ENCODE measurements around the gene PGS1. TPM values are rescaled to one million over a fixed set of nuclear protein-coding genes. Genes with fewer than 3 reads are reported as not detected.

PGS1 gene
- total RNA-seq, 1 donor from 2014 or later = 66.9 TPM

DNA sequence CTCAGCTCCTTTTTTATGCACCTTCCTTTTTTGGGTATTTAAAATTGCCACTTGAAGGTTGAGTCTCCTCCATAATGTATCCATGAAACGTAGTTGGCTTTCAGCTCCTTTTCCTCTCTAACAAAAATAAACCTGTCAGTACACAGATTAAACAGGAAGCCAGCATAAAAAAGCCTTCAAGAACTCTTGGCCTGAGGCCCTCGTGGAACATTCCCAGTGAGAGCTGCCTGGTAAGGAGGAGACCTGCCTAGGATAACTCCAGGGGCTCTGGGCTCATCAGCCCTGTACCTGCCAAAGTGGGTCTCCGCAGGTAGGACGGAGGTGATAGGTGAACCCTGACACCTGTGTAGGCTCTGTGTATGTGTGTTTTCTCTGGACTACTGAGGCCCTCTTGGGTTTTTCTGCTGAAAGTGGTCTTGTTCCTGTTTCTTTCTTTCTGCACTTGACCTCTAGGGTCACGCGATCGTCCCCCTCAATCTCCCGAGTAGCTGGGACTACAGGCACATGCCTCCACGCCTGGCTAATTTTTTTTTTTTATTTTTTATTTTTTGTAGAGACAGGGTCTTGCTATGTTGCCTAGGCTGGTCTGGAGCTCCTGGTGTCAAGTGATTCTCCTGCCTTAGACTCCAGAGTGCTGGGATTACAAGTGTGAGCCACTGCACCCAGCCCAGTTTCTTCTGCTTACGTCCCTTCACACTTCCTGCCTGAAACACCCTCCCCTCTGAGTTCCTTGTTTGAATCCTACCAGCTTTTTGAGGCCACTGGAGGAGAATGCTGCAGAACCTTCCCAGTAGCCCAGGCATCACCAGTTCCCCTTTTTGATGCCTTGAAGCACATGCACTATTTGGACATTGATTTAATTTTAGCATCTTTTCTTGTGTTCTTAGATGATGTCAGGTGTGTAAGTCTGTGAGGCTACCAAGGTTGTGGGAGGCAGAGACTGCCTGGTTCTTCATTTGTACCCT, 9.8 kb downstream of the PGS1 start:
- DNase-seq = peak; percentile 86

DNA sequence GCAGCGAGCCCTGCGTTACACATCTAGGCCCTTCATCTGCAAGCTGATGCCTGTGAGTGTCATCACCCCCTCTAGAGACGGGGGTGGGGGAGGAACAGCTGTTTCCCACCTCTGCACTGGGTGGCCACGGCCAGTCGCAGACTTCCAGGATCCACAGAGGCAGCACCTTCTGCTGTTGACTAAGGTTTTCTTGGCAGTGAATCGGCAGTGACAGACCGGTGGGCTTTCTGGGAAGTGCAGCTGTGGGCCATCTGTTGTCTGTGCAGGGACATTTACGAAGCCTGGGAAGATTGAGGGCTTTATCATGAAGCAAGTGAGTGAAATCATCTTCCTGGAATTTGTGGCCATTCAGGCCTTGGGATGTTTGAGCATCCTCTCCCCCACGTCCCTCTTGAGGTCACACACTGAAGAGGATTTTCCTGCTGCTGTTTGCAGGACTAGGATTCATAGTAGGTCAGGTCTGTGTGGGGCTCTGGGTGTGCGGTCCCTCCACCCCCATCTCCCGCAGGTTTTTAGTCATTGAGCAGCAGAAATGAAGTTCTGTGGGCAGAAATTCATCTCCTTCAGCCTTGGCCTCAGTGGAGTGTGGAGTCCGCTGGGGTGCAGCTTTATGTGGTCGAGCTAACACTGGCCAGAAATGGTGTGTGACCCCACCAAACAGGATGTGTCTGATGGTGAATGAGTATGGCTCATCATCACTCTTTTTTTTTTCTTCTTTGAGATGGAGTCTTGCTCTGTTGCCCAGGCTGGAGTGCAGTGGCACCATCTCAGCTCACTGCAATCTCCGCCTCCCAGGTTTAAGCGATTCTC, 12.0 kb downstream of the PGS1 start:
- peak; percentile 85 for DNase-seq

DNA sequence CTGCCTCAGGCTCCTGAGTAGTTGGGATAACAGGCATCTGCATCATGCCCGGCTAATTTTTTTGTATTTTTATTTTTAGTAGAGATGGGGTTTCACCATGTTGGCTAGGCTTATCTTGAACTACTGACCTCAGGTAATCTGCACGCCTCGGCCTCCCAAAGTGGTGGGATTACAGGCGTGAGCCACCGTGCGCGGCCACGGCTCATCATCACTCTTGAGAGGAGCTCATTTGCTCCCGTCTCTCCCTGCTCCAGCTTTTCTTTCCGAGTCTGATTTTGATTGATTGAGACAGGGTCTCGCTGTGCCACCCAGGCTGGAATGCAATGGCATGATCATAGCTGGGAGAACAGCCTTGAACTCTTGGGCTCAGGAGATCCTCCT, 12.6 kb downstream of the PGS1 start:
- no peak for DNase-seq

DNA sequence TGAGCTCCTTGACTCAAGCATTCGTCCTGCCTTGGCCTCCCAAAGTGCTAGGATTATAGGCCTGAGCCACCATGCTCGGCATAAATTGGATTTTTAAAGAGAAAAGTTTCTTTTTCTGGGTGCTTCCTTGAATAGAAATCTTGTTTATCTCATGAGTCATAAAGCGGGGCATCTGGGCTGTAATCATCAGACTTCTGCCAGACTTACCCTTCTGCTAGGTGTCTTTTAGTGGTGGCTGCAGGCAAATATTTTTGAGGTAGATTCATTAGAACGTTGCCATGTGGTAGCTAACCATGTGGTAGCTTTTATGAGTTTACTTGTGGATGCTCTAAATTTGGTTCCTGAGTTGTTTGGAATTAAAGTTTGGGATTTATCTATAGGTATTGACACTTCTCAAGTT, 13.4 kb downstream of the PGS1 start:
- DNase-seq = peak; percentile 73

DNA sequence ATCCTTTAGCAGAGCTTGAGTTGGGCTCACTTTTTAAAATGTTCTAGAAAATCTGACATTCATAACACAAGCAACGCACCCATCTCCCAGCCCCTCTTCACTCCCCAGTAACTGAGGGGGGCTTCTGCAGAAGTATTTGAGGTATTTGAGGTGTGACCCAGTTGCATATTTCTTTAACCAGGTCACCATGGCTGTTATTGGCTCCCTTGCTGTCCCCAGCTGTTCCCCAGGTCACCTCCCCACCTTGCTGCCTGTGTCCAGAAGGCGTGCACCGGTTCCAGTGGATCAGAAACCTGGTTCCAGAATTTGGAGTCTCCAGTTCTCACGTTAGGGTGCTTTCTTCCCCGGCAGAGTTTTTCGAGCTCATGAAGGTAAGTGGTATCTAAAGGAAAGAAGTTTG, 13.8 kb downstream of the PGS1 start:
- DNase-seq = no peak

DNA sequence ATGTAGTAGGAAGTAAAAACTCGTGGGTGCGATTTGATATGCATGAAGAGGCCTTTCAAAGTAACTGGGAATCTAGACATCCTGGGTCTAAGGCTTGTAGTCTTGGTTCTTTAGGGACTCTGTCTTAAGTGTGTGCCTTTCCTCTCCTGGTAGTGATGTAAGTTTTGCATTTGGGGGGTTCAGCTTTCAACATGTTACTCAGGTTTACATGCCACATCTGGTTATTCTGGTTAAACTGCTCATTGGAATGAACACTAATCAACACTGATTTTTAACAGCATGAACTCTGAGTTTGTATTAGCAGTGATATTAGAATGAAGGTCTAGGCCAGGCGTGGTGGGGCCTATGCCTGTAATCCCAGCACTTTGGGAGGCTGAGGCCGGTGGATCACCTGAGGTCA, 15.1 kb downstream of the PGS1 start:
- DNase-seq = no peak

DNA sequence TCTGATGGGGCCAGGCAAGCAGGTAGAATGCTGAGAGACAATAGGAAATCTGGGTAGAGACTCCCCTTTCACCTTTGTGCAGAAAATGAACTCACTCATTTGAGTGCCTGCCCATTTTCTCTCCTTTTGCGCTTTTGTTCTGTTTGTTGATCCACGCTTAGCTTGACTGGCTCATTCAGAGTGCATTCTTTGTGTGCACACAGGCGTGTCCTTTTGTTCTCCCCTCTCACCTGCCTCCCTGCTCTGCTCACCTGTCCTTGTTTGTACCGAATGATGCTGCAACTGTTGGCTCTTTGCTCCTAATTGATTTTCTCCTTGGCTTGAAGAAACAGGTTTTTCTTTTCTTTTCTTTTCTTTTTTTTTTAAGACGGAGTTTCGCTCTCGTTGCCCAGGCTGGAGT, 15.8 kb downstream of the PGS1 start:
- no peak for DNase-seq

DNA sequence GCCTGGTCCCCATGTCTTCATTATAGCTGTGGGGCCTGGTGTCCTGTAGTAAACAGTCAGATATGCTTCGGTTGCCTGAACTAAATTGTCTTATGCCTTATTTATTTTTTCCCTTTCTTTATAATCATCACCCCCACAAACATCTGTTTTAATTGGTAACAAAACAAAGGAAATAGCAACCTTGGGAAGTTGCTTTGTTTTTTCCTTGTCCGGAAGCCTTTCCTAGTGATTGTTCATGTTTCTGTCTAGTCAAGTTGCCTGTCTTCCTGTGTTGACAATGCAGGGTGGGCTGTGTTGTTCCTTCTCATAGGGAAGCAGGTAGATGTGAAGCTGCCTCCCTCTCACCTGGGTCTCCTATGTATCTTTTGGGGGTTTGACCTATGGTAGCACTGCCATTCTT, 16.7 kb downstream of the PGS1 start:
- peak; percentile 76 for DNase-seq

DNA sequence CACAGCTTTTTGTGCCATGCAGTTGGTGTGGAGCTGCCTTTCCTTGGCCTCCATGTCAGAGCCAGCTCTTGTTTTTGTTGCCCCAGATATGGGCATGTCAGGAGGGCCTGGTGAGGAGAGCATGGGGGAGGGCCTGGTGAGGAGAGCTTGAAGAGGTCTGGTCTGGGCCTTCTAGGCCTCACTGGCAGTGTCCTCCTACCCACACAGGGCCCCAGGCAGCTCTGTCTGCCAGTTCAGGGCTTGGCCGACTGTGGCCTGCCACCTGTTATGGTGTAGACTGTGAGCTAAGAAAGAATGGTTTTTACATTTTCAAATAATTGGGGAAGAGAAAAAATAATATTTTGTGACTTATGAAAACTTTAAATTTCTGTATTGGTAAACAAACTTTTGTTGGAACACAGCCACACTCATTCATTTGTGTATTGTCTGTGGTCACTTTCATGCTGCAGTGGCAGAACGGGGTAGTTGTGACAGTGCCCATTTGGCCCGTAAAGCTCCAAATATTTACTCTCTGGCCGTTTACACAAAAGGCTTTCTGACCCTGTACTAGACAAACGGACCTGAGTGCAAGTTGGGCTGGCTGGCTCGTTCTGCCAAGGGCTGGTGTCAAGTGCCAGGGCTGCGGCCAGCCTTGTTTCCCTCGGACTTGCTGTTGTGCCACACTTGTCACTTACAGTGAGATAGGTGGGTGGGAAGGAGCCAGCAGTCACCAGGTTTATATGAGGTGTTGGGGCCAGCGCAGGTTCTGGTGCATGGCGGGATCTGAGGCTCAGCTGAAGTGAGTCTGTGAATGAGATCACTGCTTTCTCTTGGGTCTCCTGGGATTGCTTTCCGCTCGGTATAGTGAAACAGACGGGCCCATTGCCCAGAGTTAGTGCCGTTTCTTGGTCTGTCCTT, 18.2 kb downstream of the PGS1 start:
- DNase-seq = no peak

DNA sequence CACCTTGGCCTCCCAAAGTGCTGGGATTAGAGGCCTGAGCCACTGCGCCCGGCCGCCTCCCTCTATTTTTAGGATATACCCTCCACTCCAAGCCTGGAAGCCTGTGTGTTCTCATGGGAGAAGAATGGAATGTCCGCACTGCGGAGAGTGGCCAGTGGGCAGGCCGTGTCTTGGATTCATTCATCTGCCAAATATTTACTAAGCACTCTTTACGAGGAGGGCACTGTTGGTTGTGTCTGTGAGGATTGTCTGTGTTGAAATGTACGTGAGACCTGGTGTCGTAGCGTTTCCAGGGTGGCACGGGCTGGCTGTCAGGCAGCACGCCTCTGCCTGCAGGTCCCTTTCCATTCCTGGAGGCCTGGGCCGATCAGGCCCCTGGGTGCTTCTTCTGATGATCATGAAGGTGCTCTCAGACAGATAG, 19.2 kb downstream of the PGS1 start:
- DNase-seq = no peak

DNA sequence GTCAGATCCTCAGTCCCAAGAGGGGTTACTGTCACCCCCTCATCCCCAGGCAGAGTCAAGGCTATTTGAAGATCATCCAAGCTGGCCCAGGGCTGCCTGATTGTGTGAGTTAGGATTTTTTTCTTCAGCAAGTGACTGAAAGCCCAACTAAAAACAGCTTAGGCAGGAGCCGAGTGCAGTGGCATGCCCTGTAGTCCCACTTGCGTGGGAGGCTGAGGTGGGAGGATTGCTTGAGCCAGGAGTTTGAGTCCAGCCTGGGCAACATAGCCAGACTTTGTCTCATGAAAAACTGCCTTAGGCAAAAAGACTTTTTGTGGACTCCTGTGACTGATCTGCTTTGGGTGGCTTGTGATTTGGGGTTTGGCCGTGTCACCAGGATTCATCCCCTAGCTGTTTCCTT, 19.9 kb downstream of the PGS1 start:
- no peak for DNase-seq

DNA sequence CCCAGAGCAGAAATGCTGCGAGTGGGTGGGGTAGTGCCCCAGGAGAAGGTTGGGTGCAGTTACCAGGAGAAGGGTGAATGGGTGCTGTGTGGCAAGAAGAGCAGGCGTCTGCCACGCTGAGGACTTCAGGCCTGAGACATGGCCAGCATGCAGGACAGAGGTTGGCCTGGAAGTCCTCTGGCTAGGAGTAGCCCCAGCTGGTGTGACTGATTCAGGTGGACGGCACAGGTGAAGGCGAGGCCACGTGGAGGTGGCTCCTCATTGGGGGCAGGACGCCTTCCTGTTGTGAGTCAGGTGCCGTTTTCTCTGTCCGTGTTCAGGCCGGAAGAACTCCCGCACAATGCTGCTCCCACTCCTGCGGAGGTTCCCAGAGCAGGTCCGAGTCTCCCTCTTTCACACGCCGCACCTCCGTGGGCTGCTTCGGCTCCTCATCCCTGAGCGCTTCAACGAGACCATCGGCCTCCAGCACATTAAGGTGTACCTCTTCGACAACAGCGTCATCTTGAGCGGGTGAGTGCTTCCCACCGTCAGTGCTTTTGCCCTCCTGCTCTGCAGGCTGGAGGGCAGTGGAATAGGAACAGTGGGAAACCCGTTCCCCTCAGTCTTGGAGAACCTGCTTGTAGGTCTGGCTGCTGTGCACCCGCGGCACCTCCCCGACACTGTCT, 20.7 kb downstream of the PGS1 start:
- no peak for DNase-seq

DNA sequence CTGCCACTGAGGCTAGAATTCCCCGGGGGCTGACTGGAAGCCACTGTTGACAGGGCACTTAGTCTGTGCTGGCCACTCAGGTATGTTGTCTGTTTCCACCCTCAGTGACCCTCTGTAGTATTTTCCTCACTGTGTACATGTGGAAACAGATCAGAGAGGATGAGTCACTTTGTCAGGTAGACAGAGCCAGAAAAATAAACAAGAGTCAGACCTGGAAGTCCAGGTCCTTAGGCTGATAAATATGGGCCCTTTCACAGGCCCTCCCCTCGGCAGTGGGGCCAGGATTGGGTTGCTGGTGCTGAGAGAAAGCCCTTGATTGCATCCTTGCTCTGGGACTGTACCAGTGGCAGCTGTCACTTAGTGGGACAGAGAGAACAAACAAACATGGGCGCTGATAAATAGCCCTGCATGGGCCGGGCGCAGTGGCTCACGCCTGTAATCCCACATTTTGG, 21.3 kb downstream of the PGS1 start:
- no peak for DNase-seq

DNA sequence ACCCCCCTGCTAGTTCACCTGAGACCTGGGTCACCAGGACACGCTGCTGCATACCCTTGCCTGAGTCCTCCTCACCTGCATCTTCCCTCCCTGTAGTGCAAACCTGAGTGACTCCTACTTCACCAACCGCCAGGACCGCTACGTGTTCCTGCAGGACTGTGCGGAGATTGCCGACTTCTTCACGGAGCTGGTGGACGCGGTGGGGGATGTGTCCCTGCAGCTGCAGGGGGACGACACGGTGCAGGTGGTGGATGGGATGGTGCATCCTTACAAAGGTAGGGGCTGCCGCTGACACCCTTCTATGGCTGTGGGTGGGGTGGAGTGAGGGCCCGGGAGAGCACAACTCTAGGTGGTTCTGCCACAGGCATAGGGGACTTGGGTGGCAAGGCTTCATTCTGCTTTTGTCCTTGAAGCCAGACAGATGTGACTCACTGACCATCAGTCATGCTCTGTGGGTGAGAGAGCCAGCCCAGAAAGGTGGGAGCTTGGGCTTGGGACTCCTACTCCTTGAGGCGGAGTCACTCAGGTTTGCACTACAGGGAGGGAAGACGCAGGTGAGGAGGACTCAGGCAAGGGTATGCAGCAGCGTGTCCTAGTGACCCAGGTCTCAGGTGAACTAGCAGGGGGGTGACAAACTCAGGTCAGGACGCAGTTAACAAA, 22.3 kb downstream of the PGS1 start:
- DNase-seq = no peak

DNA sequence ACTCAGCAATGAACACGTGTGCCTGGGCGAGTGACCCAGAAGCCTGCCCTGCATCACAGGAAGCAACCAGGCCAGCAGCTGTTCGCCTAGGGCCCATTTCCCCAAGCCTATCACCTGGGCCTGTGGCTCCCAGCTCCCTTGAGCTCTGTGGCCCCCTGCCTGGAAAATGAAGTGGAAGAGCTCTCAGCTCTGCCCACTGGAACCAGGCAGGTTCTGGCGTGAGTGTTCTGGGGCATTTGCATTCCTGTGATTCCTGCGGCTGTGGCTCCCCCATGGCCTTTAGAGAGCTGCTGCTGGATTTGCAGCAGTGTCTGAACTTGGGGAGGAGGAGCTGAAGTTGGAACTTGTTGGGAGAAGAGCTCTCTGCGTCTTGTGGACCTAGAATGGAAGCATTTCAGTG, 22.8 kb downstream of the PGS1 start:
- DNase-seq = no peak

DNA sequence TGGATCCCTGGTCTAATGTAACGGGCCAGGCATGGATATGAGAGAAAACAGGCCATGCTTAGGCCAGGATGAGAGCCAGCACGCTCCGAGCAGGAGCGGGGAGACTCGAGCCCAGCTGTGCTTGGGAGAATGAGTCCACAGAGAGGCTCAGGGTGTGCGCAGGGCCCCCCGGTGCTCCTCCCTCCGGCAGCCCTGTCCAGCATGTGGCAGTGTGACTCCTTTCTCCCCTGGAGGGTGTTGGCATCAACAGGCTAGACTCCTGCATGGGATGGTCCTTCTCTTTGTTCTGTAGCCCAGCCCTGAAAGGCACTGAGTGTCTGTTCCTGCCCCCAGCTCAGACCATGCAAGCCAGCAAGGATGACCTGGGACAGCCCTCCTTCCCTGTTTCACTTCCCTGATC, 23.4 kb downstream of the PGS1 start:
- no peak for DNase-seq

DNA sequence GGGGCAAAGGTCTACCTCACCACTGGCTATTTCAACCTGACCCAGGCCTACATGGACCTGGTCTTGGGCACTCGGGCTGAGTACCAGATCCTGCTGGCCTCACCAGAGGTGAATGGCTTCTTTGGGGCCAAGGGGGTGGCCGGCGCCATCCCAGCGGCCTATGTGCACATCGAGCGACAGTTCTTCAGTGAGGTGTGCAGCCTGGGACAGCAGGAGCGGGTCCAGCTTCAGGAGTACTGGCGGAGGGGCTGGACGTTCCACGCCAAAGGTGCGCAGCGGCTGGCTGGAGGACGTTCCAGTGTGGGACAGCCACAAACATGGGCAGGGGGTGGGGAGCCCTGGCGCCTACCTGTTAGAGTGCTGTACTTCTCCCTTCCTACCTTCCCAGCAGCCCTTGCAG, 25.4 kb downstream of the PGS1 start:
- DNase-seq = no peak

DNA sequence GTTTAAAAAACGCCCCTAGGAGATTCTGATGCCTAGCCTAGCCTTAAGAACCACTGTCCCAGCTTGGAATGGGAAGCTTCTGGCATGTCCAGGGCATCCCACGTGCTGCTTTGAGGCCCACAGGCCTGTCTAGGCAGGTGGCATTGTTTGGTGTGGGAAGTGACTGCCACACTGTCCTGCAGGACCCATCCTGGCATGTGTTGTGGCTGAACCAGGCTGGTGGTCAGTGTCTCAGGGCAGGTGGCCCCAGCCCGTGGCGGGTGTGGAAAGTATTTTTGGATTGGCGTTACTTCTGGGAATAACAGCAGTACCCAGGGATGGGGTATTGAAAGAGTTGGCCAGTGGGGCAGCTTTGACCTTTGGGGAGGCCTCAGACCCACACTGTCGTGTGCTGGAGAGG, 27.9 kb downstream of the PGS1 start:
- DNase-seq = no peak

DNA sequence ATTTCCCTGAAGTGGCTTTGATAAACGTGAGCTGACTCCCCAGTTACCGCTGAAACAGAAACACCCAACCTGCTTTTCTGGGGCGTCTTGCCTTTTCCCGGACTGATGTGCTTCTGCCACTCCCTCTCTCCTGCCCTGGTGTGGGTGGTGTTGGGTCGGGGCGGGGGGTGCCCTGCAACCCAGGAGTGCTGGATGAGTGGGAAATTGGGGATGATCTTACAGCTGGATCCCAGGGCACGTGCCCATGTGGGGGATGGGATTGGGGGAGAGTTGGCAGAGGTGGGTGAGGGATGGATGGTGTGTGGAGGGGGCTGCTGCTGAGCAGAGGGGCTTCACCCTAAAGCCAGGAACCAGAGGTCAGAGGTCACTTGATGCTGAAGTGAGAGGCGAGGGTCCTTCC, 28.5 kb downstream of the PGS1 start:
- no peak for DNase-seq

DNA sequence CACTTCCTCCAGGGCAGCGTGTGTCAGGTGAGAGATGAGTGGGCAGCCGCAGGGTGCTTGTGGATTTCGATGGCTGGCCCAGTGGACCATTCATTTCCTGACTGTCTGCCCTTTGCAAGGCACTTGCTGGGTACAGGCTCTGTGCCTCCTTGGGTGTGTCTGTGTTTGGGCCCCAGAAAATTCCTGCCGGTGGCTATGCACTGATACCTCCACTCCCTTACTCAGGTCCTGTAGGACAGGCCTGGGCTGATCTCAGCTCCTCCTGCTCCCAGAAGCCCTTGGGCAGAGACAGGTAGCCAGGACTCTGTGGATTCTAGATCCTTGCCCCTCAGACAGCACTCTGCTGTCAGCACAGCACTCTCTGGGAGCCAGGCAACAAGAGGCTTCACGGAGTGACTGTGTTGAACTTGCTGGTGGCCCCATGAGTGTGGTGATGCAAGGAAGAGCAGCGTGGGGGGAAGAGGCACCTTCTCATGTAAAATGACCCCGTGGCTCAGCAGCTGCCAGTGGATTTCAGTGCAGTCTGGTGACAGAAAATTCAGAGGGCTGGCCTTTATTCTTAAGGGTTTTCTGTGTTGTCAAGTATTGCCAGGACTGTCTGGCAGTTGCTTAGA, 29.0 kb downstream of the PGS1 start:
- DNase-seq = no peak

DNA sequence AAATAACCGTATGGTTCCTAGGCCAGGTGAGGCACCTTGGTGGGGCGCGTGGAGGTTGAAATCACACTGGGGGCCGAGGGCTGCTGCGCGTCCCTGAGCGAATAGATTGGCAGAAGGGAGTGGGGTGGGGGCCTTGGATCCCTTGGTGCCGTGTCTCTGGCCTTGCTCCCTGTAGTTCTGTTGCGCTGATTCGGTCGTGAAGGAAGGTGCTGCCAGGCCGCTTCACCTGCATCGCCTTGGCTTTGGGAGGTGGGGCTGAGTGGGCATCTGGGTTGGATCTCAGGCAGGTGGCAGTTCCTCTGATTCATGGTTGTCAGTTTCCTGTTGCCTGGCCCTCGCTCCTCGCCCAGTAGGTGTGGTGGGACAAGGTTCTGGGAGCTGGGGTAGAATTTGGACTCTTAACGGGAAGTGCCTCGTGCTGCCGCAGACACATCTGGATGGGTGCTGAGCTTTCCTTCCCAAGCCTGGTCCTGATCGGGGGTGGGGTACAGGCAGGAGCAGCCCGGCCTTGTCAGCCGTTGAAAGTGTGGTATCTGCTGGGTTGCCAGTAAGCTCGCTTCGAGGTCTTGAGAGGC, 30.1 kb downstream of the PGS1 start:
- no peak for DNase-seq

All from dermis blood vessel endothelial cell (primary cell).